ENCODE measurements around the gene TBC1D22A. TPM values are rescaled to one million over a fixed set of nuclear protein-coding genes. Genes with fewer than 3 reads are reported as not detected.

Gene TBC1D22A
- total and polyA plus RNA-seq, 2 donors (not counting 3 experiments of a cell fraction or from before 2014, with no cell fraction given), result 26.1 to 32.4 TPM

- ChIA-PET CTCF (no interaction called here), POLR2A (no interaction called here)
- H3K4me2 ChIP-seq (ENCODE audit: insufficient read depth, low read length), result no peak overlapping the region
- FAIRE-seq (no peak), DNase-seq (ENCODE audit: low read depth, low spot score) (no peak)
- no peak overlapping the region for H3K9ac ChIP-seq (replicated peaks; ENCODE audit: extremely low read depth, insufficient read depth, low read length)
- H3K9me1 ChIP-seq (replicated peaks; ENCODE audit: control insufficient read depth, extremely low read depth, insufficient read depth, low read length), result no peaks in the 10 kb centered on the region
- TF ChIP-seq FOS (IDR thresholded peaks at IDR 0.05; ENCODE audit: borderline replicate concordance, insufficient read depth, low read length) (no peak), POLR2A (IDR thresholded peaks at IDR 0.05; ENCODE audit: low read depth, low read length) (no peak), GATA2 (IDR thresholded peaks at IDR 0.05; ENCODE audit: insufficient read depth, insufficient read length, low read depth, low read length) (no peak), MAX (IDR thresholded peaks at IDR 0.05; ENCODE audit: insufficient read depth, insufficient read length) (no peak), EZH2 (IDR thresholded peaks at IDR 0.05; ENCODE audit: borderline replicate concordance, low read depth, low read length, severe bottlenecking) (no peak), MYC (IDR thresholded peaks at IDR 0.05; ENCODE audit: low read depth, low read length) (no peak), JUN (IDR thresholded peaks at IDR 0.05; ENCODE audit: borderline replicate concordance, insufficient read depth, insufficient read length, low read depth) (no peak)
- H4K20me1 ChIP-seq (replicated peaks; ENCODE audit: control insufficient read depth, extremely low read depth, insufficient read depth, low read length), result no peaks in the 10 kb centered on the region
- dilution Hi-C loops (cut with MboI; ENCODE audit: extremely low pct_ligation_motif_present, low sequenced_read_pairs), result no loop called here
- intact Hi-C loops (cut with micrococcal nuclease), result no loop called here
- no peak overlapping the region for H2AFZ ChIP-seq (ENCODE audit: low read depth, low read length)
- H3K9me3 ChIP-seq (replicated peaks; ENCODE audit: control insufficient read depth, insufficient read depth, low read length), result no peaks in the 10 kb centered on the region
- no TSS peak for BruUV-seq (replicated peaks)
- no peak overlapping the region for H3K4me3 ChIP-seq (replicated peaks in 1 of 3; ENCODE audit: insufficient read depth in 1 of 3, low read depth in 1 of 3, low read length in 3 of 3)
- H3K27me3 ChIP-seq (ENCODE audit: control insufficient read depth in 2 of 2, insufficient read depth in 2 of 2, low read length in 2 of 2), result no peaks in the 10 kb centered on the region
- no peak overlapping the region for H3K27ac ChIP-seq (ENCODE audit: insufficient read depth, low read depth, low read length)
- no peaks in the 10 kb centered on the region for H3K4me1 ChIP-seq (ENCODE audit: control insufficient read depth, extremely low read depth, insufficient read depth, low read length)
- no peaks in the 10 kb centered on the region for H3K79me2 ChIP-seq (ENCODE audit: control insufficient read depth, insufficient read depth, low read length)
- H3K36me3 ChIP-seq (ENCODE audit: control insufficient read depth in 2 of 2, extremely low read depth in 1 of 2, insufficient read depth in 2 of 2, low read length in 2 of 2), result no peaks in the 10 kb centered on the region
Measured at GRCh38 chr22:47008208-47008885, 245.9 kb downstream of the TBC1D22A start.
